ELF-1 (cell line): ENCODE results near the gene PNPLA1.

ENCODE experiments used
- DNase-seq: peaks from one replicate; pipeline ENCODE4 v3.0.0-alpha.2; 2016; ENCODE audit warnings: low read depth, low spot score

PNPLA1 gene

DNA sequence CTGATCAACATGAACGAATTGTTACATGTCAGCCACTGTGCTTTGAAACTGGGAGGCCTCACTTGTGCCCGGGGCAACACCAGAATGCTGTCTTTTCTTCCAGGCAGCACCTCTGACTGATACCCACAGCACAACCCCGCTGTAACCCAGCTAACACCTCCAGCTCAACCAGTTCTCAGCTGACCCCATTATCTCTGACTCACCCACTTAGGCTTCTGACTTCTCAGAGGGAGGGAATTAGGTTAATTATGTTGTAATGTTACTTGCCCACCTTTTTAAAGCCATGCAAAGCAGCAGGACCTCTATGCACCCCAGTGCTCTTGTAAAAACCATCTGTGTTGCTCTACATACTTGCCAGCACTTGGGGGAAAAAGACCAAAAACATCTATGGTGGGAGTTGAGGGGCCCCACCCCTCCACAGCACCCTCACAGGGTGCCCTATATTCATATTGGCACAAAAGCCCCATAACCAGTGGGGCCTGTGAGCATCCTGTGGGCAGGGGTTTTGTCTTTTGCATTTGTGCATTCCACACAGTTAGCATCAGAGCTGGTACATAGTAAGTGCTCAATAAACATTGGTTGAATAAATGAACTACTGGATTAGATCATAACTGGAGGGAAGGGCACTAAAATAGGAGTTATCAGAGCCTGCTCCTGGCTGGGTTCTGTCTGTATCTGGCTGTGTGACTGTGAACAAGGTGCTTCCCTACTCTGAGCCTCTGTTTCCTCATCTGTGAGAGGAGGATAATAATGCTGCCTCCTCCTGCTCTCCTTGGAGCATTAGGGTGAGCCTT, 44.6 kb downstream of the PNPLA1 start:
- peak; percentile 93 for DNase-seq

DNA sequence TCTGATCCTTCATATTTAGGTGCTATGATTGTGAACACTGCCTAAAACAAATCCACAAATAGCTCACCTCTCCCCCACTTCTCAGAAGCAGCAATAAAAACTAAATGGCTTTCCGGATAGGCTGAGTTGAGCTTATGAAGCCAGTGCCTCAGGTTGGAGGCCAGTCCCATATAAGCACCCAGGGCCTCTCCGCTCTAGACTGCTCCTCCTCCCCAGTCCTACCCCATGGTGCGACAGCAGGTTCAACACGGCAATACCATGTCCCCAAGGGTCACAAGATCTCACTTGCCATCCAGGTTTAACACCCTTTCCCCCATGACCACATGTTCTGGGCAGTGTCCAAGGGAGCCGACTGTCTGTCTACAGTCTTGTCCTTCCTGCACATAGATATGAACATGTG, 46.1 kb downstream of the PNPLA1 start:
- no peak for DNase-seq

DNA sequence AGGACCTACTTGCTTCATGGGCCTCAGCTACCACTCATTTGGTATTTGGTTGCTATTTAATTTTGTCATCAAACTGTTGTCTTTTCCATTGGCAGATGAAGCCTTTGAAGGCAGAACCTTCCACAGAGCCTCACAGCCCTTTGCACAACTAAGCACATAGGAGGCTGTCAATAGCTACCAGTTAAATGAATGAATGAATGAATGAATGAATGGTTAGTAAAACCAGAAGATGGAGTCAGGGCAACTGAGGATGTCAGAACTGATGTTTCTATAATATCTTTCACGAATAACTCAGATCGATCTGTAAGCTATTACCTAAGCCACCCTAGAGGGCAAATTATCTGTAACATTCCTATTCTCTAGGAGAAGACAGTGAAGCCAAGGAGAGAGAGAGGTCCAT, 47.8 kb downstream of the PNPLA1 start:
- DNase-seq = no peak

DNA sequence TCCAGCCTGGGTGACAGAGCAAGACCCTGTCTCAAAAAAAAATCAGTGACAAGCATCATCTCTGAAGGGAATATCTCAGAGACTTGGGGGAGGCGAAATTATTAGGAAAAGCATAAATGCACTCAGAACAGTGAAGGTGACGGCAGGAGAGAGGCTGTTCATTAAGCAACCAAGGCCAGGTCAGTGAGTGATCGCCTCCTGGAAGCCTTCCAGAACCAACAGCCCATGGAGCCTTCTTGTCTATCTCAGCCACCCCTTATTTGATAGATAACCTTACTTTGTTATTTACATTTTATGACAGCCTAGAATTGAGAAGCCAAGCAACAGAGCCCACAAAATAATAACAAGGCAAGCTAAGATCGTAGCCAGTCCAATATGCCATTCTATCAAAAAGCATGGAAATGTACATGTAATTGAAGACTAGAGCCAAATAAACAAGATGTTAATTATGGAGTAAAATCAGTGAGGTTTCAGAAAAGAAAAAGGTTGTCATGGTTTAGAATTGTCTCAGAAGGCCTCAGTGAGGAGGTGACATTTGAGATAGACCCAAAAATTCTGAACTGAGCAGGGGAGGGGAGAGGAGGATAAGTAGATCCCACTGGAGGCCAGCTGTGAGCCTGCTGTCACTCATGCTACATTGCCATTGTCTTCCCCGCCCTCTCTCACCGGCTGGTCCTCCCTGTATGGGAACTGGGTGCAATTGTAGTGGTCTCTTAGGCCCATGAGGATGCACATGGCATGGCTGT, 49.0 kb downstream of the PNPLA1 start:
- DNase-seq = no peak

DNA sequence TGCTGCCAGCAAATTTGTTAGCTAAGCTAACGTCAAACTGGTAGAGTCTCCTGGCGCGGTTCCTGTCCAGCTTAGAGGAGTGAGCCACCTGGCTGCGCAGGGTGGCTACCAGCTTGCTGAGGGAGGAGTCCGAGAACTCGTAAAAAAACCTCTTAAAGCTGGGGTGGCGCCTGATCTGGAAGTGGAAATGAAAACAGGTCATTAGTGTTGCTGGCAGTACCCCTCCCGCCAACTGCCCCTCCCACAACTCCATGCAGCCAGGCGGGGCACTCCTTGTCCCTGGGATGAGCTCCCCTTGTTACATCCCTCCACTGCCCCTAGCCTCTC, 49.5 kb downstream of the PNPLA1 start:
- DNase-seq = no peak

DNA sequence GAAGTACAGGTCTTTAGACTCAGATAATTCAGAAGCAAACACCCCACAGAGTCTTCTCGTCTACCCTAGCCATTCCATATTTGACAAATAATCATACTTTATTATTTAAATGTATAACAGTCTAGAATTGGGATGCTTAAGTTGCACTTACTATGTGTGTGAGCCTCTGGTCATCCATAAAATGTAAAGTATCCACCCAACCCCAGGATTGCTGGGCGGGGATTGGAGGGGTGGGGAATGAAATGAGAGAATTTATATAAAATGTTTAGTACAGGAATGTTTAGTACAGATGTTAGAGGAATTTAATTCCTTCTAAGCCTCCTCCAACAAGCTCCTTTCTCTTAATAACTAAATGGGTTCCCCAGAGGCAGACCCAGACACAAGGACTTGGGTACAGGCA, 50.0 kb downstream of the PNPLA1 start:
- DNase-seq = no peak

DNA sequence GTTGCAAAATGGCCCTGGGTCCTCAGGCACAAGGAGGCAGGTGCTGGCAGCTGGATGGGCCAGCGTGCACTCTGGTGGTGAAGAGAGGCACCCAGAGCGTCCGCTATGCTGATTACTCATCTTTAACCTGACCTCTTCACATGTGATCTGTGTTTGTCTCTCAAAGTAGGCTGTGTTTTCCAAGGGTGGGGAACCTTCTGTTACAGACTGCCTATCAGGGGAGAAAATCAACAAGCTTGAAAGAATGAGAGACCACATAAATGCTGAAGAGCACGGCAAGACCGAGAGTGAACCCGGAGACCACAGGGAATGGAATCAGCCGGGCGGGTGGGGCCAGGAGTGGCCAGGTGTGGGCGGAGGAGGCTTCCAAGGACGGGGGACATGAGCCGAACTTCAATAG, 50.6 kb downstream of the PNPLA1 start:
- no peak for DNase-seq

DNA sequence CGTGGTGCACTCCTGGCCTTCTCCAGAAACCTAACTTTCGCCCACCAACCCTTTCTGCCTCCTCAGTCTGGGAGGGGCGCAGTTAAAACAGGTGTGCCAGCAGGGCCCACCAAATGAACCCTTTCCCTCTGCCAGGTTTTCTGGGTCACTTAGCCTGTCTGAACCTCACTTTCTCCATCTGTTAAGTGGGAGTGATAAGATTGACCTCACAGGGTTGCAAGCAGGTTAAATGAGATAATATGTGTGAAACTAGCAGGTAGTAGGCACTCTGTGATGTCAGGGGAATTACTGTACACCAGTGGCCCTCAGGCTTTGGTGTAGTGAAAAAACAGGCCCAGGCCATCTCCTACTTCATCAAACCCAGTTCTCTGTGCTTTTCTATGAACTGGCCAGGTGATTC, 52.7 kb downstream of the PNPLA1 start:
- DNase-seq = no peak

DNA sequence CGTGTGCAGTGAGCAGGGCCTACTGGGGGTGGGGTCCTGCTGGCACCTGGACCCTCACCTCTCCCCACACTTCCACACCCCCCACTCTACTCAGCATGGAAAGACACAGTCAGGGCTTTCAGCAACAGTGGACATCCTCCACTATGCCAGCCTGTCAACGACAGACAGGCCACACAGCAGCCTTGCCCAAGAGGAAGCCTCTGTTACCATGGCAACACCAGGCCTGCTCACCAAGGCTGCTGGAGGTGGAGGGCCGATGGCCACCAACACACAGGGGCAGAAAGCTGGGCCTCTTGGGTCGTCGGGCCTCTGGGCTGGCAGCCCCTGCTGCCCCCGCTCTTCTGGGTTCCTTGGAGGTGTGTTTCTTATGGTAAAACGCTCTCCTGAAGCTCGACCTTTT, 53.2 kb downstream of the PNPLA1 start:
- DNase-seq = no peak

DNA sequence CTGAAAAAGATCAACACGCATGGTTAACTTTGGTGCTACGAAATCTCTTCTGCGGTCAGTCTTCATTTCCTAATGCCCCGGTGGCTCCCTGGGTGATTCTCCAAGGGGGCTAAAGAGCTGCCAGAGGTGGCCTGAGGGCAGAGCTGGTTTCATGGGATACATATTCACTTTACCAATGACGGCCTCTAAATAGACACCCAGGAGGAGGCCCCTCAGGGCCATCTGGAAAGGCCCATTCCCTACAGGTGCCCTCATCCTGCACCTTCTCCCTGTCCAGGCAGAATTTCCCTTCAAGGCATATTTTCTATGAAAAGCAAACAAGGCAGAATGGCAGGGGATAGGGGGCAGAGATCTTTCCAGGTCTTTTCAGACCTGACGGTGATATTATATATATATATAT, 54.3 kb downstream of the PNPLA1 start:
- DNase-seq = no peak

DNA sequence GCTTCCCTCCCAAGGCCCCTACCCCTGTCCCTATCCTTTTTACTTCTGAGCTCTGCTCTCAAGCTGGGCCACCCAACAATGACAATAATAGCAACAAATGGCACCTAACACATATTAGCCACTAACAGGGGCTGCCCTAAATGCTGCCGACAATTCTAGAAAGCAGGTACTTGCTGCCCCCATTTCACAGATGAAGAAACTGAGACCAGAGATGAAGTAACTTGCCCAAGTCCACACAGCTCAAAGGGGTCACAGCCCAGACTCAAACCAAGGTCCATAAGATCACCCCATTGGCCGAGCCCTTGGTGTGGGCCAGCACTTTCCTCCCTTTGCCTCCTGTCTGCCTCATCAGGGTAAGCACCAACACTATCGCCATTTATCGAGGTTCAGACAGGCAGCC, 54.9 kb downstream of the PNPLA1 start:
- DNase-seq = no peak

DNA sequence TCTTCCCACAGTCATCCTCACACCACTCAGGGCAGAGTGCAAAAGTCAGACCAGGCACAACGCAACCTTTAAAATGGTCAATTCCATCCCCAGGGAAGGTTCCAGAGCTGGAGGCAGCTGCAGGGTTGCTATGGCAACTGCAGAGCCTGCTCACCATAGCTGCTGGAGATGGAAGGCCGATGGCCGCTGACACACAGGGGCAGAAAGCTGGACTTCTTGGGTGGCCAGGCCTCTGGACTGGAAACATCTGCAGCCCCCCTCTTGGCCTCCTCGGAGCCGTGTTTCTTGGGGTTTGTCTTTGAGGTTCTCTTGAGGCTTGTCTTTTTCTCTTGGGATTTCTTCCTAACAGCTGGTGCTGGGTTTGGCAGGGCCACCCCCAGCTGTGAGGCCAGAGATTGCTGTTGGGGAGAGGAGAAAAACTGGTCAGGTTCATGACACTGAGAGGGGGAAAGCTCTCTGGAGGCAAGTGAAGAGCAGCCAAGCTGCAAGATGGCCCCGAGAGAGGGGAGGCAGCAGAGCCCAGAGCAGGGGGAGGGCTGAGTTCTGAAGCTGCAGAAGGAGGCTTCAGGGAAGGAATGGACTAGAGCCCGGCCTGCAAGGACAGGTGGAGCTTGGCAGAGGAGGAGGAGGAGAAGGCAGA, 56.6 kb downstream of the PNPLA1 start:
- DNase-seq = no peak

DNA sequence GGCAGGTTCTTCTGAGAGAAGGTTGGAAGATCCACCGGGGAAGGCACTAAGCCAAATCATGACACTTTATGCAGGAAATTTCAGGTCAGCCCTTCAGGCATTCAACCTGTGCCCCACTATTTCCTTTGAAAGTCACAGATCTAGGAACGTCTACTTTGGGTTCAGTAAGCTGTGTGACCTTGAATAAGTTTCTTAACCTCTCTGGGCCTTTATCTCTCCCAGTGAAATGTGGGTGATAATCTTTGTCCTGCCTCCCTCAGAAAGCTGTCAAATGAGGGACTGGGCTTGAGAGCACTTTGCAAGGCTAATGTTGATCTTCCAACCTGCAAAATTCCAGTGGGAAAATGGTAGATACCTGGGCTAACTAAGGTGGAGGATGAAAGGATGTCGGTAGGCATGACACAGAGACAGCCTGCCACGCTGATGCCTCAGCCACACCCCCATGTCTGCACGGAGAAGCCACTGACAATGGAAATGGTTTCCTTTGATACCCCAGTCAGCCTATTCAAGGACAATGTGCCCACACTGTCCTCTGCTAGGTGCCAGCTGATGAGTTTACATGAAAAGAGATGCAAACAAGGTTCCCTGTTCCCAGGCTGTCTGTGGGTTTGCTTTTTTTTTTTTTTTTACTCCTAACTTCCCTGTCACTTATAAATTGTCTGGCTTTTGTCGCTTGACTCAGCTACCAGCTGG, 57.5 kb downstream of the PNPLA1 start:
- no peak for DNase-seq

DNA sequence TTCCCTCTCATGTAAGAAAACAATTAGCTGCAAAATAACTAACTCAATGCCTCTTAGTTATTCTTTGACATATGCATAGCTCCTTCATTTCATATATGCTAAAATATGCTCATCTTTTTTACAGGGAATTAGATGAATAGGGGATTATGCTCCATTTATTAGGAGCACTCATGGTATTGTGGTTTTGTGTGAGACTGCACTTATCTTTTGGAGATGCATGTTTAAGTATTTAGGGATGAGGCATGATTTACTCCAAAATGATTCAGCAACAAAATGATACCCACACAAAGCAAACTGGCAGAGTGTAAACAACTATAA, 58.0 kb downstream of the PNPLA1 start:
- DNase-seq = no peak

DNA sequence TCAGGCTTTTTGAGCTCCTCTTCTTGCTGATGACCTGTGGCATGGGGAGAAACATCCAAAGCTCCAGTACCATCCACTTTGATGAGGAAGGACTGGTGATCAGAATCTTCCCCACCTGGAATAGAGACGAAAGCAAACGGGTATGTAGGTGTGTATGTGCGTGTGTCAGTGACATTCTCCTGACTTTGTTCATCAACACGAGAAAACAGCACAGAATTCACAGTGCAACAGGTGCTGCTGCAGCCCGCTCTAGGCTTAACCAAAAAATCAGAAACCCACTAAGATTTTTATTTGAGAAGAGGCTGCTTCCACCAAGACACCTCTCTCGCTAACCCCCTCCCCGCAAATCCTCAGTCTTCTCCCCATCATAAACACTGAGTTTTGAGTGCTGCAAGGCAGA, 58.7 kb downstream of the PNPLA1 start:
- no peak for DNase-seq

DNA sequence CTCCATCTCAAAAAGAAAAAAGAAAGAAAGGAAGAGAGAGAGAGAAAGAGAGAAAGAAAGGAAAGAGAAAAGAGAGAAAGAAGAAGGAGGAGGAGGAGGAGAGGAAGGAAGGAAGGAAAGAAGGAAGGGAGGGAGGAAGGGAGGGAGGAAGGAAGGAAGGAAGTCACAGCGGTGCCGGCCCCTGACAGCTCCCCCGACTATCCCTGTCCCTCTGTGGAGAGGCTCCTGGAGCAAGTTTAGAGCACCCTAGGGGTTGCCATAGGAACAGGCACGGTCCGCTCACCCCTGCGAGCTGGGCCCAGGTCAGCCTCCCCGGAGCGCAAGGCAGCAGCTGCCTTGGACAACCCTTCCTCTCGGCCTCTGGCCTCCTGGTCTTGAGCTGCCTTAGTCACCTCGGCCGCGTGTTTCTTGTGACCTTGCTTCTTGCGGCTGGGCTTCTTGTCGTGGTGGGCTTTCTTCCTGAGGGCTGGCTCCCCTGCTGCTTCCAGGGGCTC, 60.0 kb downstream of the PNPLA1 start:
- peak; percentile 49 for DNase-seq

DNA sequence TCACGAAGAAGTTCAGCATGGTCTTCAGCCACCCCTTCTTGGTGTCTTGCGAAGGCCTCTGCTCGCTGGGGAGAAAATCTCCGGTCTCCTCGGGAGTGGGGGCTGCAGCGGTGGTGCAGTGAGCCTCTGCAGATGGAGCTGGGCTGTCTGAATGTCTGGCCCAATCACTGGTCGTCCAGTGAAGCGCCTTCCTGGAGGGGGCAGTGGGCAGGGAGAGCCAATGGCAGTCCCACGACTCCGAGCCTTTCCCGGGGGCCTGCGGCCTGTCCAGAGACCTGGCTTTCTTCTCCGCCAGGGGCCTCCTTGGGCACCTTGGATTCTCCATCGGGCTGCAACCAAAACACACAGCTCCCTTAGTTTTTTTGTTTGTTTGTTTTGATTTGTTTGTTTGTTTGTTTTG, 60.5 kb downstream of the PNPLA1 start:
- DNase-seq = no peak

DNA sequence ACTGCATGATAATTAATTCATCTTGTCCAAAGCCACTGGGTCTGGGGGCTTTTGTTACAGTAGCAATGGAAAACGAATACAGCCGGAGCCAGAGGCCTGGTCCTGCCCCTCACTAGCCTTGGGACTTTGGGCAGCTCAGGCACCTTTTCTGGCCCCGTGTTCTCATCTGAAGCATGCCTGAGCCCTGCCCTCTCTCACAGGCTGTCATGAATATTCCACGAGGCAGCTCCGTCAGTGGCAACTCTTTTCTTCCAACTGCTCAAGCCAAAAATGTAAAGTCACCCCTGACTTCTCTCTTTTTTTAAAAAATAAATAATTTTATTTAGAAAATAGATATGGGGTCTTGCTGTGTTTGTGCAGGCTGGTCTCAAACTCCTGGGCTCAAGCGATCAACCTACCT, 61.5 kb downstream of the PNPLA1 start:
- DNase-seq = no peak

DNA sequence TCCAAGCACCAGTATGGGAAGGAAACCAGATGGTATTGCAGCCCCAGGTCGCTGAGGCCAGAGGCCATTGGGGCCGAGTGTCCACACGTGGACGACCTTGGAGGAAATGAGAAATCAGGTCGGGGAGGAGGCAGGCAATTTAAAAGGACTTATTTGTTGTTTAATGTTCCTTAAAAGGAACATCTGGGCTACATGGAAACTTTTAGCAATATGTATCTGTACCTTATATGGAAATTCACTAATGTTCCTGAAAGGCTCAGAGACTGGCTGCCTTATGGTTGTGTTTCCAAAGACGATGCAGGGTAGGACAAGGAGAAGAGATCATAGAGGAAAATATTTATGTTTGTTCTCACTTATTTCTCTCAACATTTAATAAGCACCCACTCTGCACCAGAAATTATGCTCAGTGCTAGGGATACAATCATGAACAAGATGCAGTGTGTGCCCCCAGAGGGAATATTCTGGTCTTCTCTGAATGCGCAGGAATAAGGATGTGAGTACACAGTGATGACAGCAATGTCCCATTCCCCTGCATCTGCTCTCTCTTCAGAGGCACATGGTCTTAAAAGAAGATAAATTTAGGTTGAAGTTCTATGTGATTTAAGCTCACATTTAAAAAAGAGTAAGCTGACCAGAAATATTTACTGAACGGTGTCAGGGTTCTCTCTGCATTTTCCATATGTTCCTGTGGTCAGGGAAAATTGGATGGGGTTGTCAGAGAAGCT, 63.5 kb downstream of the PNPLA1 start:
- no peak for DNase-seq

DNA sequence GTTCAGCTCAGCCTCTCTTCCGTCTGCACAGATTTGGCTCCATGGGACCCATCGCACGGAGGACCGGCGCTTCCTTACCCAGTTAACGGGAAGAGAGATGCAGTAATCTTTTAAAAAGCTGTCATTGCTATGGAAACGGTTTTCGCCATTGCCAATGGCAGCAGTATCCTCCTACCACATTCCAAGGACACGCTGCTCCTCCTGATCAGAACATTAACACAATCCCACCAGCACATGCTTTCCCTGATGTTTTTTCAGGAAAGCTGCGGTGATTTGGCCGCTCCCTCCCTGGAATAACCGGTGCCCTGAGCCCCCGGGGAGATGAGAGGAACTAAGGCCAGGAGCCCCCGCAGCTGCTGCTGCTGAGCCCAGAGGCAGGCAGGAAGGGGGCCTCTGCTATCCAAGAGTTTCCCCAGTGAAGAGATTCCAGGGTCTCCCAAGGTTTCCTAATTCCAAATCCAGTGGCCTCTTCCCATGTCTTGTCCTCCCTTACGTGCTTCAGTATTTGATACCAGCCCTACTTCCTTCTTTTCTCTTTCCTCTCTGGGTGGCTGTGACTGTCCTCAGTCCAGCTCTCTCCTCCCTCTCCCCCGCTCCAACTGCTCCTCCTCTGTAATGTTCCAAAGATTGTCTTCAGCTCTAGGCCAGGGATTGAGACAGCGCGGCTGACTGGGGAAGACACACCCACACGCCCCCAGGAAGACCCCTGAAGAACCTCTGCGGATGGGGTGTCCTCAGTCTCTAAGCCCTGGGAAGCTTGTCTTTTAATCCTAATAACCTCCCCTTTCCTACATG, 64.3 kb downstream of the PNPLA1 start:
- no peak for DNase-seq
